ENCODE measurements around the gene SPOCK1.

SPOCK1 gene

GRCh38 chr5:137054335-137054734 lies 444.8 kb downstream of the SPOCK1 start:
- H3K36me3 ChIP-seq (ENCODE audit: control insufficient read depth in 4 of 4, insufficient read depth in 4 of 4, low read length in 3 of 4) = no peaks in the 10 kb centered on the region
- 100% methylated on average over 1 of the region's 1 CpG for WGBS (ENCODE audit: insufficient coverage)

GRCh38 chr5:137051161-137051560 lies 448.0 kb downstream of the SPOCK1 start:
- POLR2A ChIA-PET = no interaction called here
- WGBS (ENCODE audit: insufficient coverage) = no CpG with 5 or more reads among the region's 3 CpGs

More at GRCh38 chr5:137054335-137054734, 444.8 kb downstream of the SPOCK1 start:
- Histone ChIP-seq H3K27me3 (replicated peaks in 2 of 5; ENCODE audit: control insufficient read depth in 4 of 5, insufficient read depth in 5 of 5, low read length in 4 of 5) (peaks cover 0 to 2% (median 0%) of the 10 kb centered on the region in 5 experiments), H3K27ac (ENCODE audit: insufficient read depth in 1 of 2, low read depth in 1 of 2, low read length in 2 of 2, poor library complexity in 1 of 2, severe bottlenecking in 2 of 2) (no peak overlapping the region), H3K4me1 (ENCODE audit: control extremely low read depth in 1 of 4, control insufficient read depth in 4 of 4, insufficient read depth in 4 of 4, low read length in 3 of 4) (no peaks in the 10 kb centered on the region), H3K9me3 (ENCODE audit: control extremely low read depth in 1 of 5, control insufficient read depth in 4 of 5, insufficient read depth in 2 of 5, low read depth in 1 of 5, low read length in 4 of 5) (peaks cover 0 to 1% (median 0%) of the 10 kb centered on the region in 5 experiments), H3K4me3 (ENCODE audit: control insufficient read depth in 1 of 7, extremely low read depth in 1 of 7, insufficient read depth in 4 of 7, low read depth in 2 of 7, low read length in 6 of 7) (no peak overlapping the region)
- POLR2A ChIA-PET = no interaction called here
- no peak for DNase-seq
- CTCF ChIA-PET = interaction anchor here (1.0 kb wide), 1 partner anchor 12 kb away, joined by 3 read pairs; no protein-coding TSS in a partner anchor

DNA sequence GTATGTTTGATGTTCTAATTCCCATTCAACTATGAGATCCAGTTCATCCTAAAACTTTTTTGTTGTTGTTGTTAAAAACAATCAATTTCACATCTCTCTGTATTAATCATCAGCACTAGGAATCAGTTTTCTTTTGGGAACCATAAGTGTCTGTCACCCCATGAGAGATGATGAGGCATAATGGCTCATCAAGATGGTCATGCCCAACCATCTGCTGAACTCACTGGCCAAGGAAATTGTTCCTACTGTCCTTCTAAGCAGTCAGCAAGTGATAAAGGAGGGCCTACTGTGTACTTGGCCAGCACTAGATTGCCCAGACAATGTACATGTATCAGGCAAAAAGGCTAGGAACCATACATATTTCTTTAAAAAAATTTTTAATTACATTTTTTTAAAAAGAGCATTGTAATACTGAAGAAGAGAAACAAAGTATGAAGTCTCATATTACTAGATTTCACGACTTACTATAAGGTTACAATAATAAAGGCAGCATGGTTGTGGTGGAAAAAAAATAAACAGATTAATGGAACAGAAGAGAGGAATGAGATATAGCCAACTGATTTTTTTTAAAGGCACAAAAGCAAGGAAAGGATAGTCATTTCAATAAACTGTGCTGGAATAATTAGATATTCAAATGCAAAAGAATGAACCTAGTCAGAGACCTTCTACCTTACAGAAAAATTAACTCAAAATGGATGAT lies 458.3 kb downstream of the SPOCK1 start:
- Histone ChIP-seq H3K27ac (ENCODE audit: insufficient read depth in 1 of 2, low read depth in 1 of 2, low read length in 2 of 2, poor library complexity in 1 of 2, severe bottlenecking in 2 of 2) (no peak overlapping the region), H3K4me1 (ENCODE audit: control extremely low read depth in 1 of 4, control insufficient read depth in 4 of 4, insufficient read depth in 4 of 4, low read length in 3 of 4) (no peaks in the 10 kb centered on the region), H3K4me3 (ENCODE audit: control insufficient read depth in 1 of 7, extremely low read depth in 1 of 7, insufficient read depth in 4 of 7, low read depth in 2 of 7, low read length in 6 of 7) (no peak overlapping the region), H3K27me3 (replicated peaks in 2 of 5; ENCODE audit: control insufficient read depth in 4 of 5, insufficient read depth in 5 of 5, low read length in 4 of 5) (peaks cover 0 to 16% (median 3%) of the 10 kb centered on the region in 5 experiments), H3K36me3 (ENCODE audit: control insufficient read depth in 4 of 4, insufficient read depth in 4 of 4, low read length in 3 of 4) (no peaks in the 10 kb centered on the region), H3K9me3 (ENCODE audit: control extremely low read depth in 1 of 5, control insufficient read depth in 4 of 5, insufficient read depth in 2 of 5, low read depth in 1 of 5, low read length in 4 of 5) (peaks cover 0 to 16% (median 0%) of the 10 kb centered on the region in 5 experiments)
- DNase-seq = no peak
- no CpG with 5 or more reads among the region's 1 CpG for WGBS (ENCODE audit: insufficient coverage)
- ChIA-PET CTCF (no interaction called here), POLR2A (no interaction called here)

More at GRCh38 chr5:137051161-137051560, 448.0 kb downstream of the SPOCK1 start:
- no peak for DNase-seq
- Histone ChIP-seq H3K27me3 (replicated peaks in 2 of 5; ENCODE audit: control insufficient read depth in 4 of 5, insufficient read depth in 5 of 5, low read length in 4 of 5) (peaks cover 0 to 2% (median 0%) of the 10 kb centered on the region in 5 experiments), H3K36me3 (ENCODE audit: control insufficient read depth in 4 of 4, insufficient read depth in 4 of 4, low read length in 3 of 4) (no peaks in the 10 kb centered on the region), H3K27ac (ENCODE audit: insufficient read depth in 1 of 2, low read depth in 1 of 2, low read length in 2 of 2, poor library complexity in 1 of 2, severe bottlenecking in 2 of 2) (no peak overlapping the region), H3K4me3 (ENCODE audit: control insufficient read depth in 1 of 7, extremely low read depth in 1 of 7, insufficient read depth in 4 of 7, low read depth in 2 of 7, low read length in 6 of 7) (no peak overlapping the region), H3K9me3 (ENCODE audit: control extremely low read depth in 1 of 5, control insufficient read depth in 4 of 5, insufficient read depth in 2 of 5, low read depth in 1 of 5, low read length in 4 of 5) (peaks cover 0 to 1% (median 0%) of the 10 kb centered on the region in 5 experiments), H3K4me1 (ENCODE audit: control extremely low read depth in 1 of 4, control insufficient read depth in 4 of 4, insufficient read depth in 4 of 4, low read length in 3 of 4) (no peaks in the 10 kb centered on the region)
- CTCF ChIA-PET = no interaction called here

DNA sequence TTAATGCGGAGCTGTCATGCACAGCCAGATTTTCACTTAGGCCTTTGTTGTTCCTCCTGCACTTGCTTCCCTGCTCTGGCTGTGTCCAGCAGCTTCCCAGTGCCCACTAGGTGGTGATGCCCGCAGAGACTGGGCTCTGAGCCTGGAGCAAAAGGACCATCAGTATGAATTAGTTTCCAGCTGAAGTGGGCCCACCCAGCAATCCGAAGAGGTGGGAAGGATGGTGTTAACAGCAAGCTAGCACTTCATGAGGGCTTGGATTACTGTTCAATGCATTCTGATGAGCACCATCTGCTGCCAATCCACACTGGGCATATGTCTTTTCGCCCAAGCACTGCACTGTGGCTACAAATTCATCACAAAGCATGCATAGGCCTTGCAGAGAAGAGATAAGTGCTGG lies 459.1 kb downstream of the SPOCK1 start:
- Histone ChIP-seq H3K27ac (ENCODE audit: insufficient read depth in 1 of 2, low read depth in 1 of 2, low read length in 2 of 2, poor library complexity in 1 of 2, severe bottlenecking in 2 of 2) (no peak overlapping the region), H3K9me3 (ENCODE audit: control extremely low read depth in 1 of 5, control insufficient read depth in 4 of 5, insufficient read depth in 2 of 5, low read depth in 1 of 5, low read length in 4 of 5) (peaks cover 0 to 16% (median 0%) of the 10 kb centered on the region in 5 experiments), H3K4me3 (ENCODE audit: control insufficient read depth in 1 of 7, extremely low read depth in 1 of 7, insufficient read depth in 4 of 7, low read depth in 2 of 7, low read length in 6 of 7) (no peak overlapping the region), H3K4me1 (ENCODE audit: control extremely low read depth in 1 of 4, control insufficient read depth in 4 of 4, insufficient read depth in 4 of 4, low read length in 3 of 4) (no peaks in the 10 kb centered on the region), H3K36me3 (ENCODE audit: control insufficient read depth in 4 of 4, insufficient read depth in 4 of 4, low read length in 3 of 4) (no peaks in the 10 kb centered on the region), H3K27me3 (replicated peaks in 2 of 5; ENCODE audit: control insufficient read depth in 4 of 5, insufficient read depth in 5 of 5, low read length in 4 of 5) (peaks cover 0 to 20% (median 3%) of the 10 kb centered on the region in 5 experiments)
- 87% methylated on average over 4 of the region's 4 CpGs for whole genome bisulfite sequencing (ENCODE audit: insufficient coverage)
- POLR2A ChIA-PET = no interaction called here
- no peak for DNase-seq
- CTCF ChIA-PET = no interaction called here

DNA sequence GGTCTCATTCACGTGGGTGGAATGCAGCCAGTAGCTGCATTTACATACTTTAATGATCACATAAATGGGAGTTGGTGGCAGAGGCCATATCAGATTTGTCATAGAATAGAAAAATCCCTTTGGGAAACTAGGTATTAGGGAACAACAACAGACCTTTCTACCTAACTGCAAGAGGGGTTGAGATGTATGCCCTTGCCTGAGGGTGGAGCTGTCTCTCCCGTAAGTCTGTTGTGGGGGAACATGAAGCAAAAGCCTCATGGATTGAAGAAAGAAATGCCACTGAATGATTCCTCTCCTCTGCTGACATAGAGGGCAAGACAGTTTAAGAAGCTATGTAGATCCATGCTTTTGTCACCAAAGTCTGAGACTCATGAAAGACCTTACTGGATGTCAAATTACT lies 461.3 kb downstream of the SPOCK1 start:
- CTCF ChIA-PET = no interaction called here
- Histone ChIP-seq H3K4me3 (ENCODE audit: control insufficient read depth in 1 of 7, extremely low read depth in 1 of 7, insufficient read depth in 4 of 7, low read depth in 2 of 7, low read length in 6 of 7) (no peak overlapping the region), H3K27me3 (replicated peaks in 2 of 5; ENCODE audit: control insufficient read depth in 4 of 5, insufficient read depth in 5 of 5, low read length in 4 of 5) (peaks cover 0 to 26% (median 3%) of the 10 kb centered on the region in 5 experiments), H3K4me1 (ENCODE audit: control extremely low read depth in 1 of 4, control insufficient read depth in 4 of 4, insufficient read depth in 4 of 4, low read length in 3 of 4) (no peaks in the 10 kb centered on the region), H3K9me3 (ENCODE audit: control extremely low read depth in 1 of 5, control insufficient read depth in 4 of 5, insufficient read depth in 2 of 5, low read depth in 1 of 5, low read length in 4 of 5) (peaks cover 0 to 13% (median 0%) of the 10 kb centered on the region in 5 experiments), H3K27ac (ENCODE audit: insufficient read depth in 1 of 2, low read depth in 1 of 2, low read length in 2 of 2, poor library complexity in 1 of 2, severe bottlenecking in 2 of 2) (no peak overlapping the region), H3K36me3 (ENCODE audit: control insufficient read depth in 4 of 4, insufficient read depth in 4 of 4, low read length in 3 of 4) (no peaks in the 10 kb centered on the region)
- 100% methylated on average over 1 of the region's 2 CpGs for WGBS (ENCODE audit: insufficient coverage)
- POLR2A ChIA-PET = no interaction called here
- DNase-seq = no peak

GRCh38 chr5:137036640-137037039 lies 462.5 kb downstream of the SPOCK1 start:
- peaks cover 0 to 3% (median 0%) of the 10 kb centered on the region in 5 experiments for H3K9me3 ChIP-seq (ENCODE audit: control extremely low read depth in 1 of 5, control insufficient read depth in 4 of 5, insufficient read depth in 2 of 5, low read depth in 1 of 5, low read length in 4 of 5)
- H3K27ac ChIP-seq (ENCODE audit: insufficient read depth in 1 of 2, low read depth in 1 of 2, low read length in 2 of 2, poor library complexity in 1 of 2, severe bottlenecking in 2 of 2) = no peak overlapping the region
- no peak for DNase-seq
- no peak overlapping the region for H3K4me3 ChIP-seq (ENCODE audit: control insufficient read depth in 1 of 7, extremely low read depth in 1 of 7, insufficient read depth in 4 of 7, low read depth in 2 of 7, low read length in 6 of 7)
- ChIA-PET CTCF (no interaction called here), POLR2A (no interaction called here)
- no peaks in the 10 kb centered on the region for H3K4me1 ChIP-seq (ENCODE audit: control extremely low read depth in 1 of 4, control insufficient read depth in 4 of 4, insufficient read depth in 4 of 4, low read length in 3 of 4)
- no peaks in the 10 kb centered on the region for H3K36me3 ChIP-seq (ENCODE audit: control insufficient read depth in 4 of 4, insufficient read depth in 4 of 4, low read length in 3 of 4)
- H3K27me3 ChIP-seq (replicated peaks in 2 of 5; ENCODE audit: control insufficient read depth in 4 of 5, insufficient read depth in 5 of 5, low read length in 4 of 5) = peaks cover 0 to 27% (median 3%) of the 10 kb centered on the region in 5 experiments
- WGBS (ENCODE audit: insufficient coverage) = 59% methylated on average over 3 of the region's 7 CpGs

GRCh38 chr5:137035480-137035878 lies 463.6 kb downstream of the SPOCK1 start:
- Histone ChIP-seq H3K4me1 (ENCODE audit: control extremely low read depth in 1 of 4, control insufficient read depth in 4 of 4, insufficient read depth in 4 of 4, low read length in 3 of 4) (no peaks in the 10 kb centered on the region), H3K9me3 (ENCODE audit: control extremely low read depth in 1 of 5, control insufficient read depth in 4 of 5, insufficient read depth in 2 of 5, low read depth in 1 of 5, low read length in 4 of 5) (peaks cover 0 to 3% (median 0%) of the 10 kb centered on the region in 5 experiments), H3K27ac (ENCODE audit: insufficient read depth in 1 of 2, low read depth in 1 of 2, low read length in 2 of 2, poor library complexity in 1 of 2, severe bottlenecking in 2 of 2) (no peak overlapping the region), H3K27me3 (replicated peaks in 2 of 5; ENCODE audit: control insufficient read depth in 4 of 5, insufficient read depth in 5 of 5, low read length in 4 of 5) (peaks cover 0 to 27% (median 3%) of the 10 kb centered on the region in 5 experiments), H3K4me3 (ENCODE audit: control insufficient read depth in 1 of 7, extremely low read depth in 1 of 7, insufficient read depth in 4 of 7, low read depth in 2 of 7, low read length in 6 of 7) (no peak overlapping the region), H3K36me3 (ENCODE audit: control insufficient read depth in 4 of 4, insufficient read depth in 4 of 4, low read length in 3 of 4) (no peaks in the 10 kb centered on the region)
- POLR2A ChIA-PET = no interaction called here
- CTCF ChIA-PET = no interaction called here
- WGBS (ENCODE audit: insufficient coverage) = 91% methylated on average over 1 of the region's 1 CpG
- DNase-seq = no peak
